IMR-90 (cell line): Measurements from ENCODE around the gene CTNNA1.

ENCODE experiments used
- BHLHE40 ChIP-seq: fragments of 150-350 bp; IDR thresholded peaks from 2 replicates; pipeline ENCODE4 v1.6.1; 2016; ENCODE audit warnings: mild to moderate bottlenecking, low read depth, low read length
- CEBPB ChIP-seq: IDR thresholded peaks from 2 replicates; pipeline ENCODE4 v1.6.1; 2012; ENCODE audit warnings: low read depth, low read length, improper control_type of control experiment
- CHD1 ChIP-seq: IDR thresholded peaks from 2 replicates; pipeline ENCODE4 v1.6.1; 2012; ENCODE audit warnings: low read depth, low read length, improper control_type of control experiment
- MAZ ChIP-seq: IDR thresholded peaks from 2 replicates; pipeline ENCODE4 v1.6.1; 2012; ENCODE audit warnings: low read depth, mild to moderate bottlenecking, low read length, improper control_type of control experiment, moderate library complexity, borderline replicate concordance
- MXI1 ChIP-seq: IDR thresholded peaks from 2 replicates; pipeline ENCODE4 v1.6.1; 2012; ENCODE audit warnings: low read depth, mild to moderate bottlenecking, low read length, moderate library complexity, borderline replicate concordance
- NFE2L2 ChIP-seq: fragments of 150-350 bp; IDR thresholded peaks from 2 replicates; pipeline ENCODE4 v1.6.1; 2016; ENCODE audit warnings: low read depth, mild to moderate bottlenecking, low read length
- POLR2A ChIP-seq: IDR thresholded peaks from 2 replicates; pipeline ENCODE4 v1.6.1; 2012; ENCODE audit warnings: mild to moderate bottlenecking, low read depth, low read length
- RAD21 ChIP-seq: IDR thresholded peaks from 2 replicates; pipeline ENCODE4 v1.6.1; 2012; ENCODE audit warnings: low read length, improper control_type of control experiment
- RFX5 ChIP-seq: IDR thresholded peaks from 2 replicates; pipeline ENCODE4 v1.8.0; 2012; ENCODE audit warnings: low read depth, mild to moderate bottlenecking, low read length, moderate library complexity
- SMC3 ChIP-seq: fragments of 150-350 bp; IDR thresholded peaks from 2 replicates; pipeline ENCODE4 v1.6.1; 2016; ENCODE audit warnings: low read depth, mild to moderate bottlenecking, antibody characterized with exemption, low read length, moderate library complexity
- TF ChIP-seq, protein P1 (sequence below): conservative IDR thresholded peaks from 2 replicates; pipeline ENCODE4 v1.5.1; 2012; ENCODE audit warnings: mild to moderate bottlenecking, low read depth, low read length, improper control_type of control experiment
- TF ChIP-seq, protein P2 (sequence below): fragments of 150-350 bp; IDR thresholded peaks from 2 replicates; pipeline ENCODE4 v1.6.1; 2017; ENCODE audit warnings: mild to moderate bottlenecking, antibody characterized with exemption, low read length, low read depth
- TF ChIP-seq, protein P3 (sequence below): fragments of 150-350 bp; IDR thresholded peaks from 2 replicates; pipeline ENCODE4 v1.6.1; 2016; ENCODE audit warnings: low read depth, mild to moderate bottlenecking, low read length, moderate library complexity, borderline replicate concordance

DNA sequence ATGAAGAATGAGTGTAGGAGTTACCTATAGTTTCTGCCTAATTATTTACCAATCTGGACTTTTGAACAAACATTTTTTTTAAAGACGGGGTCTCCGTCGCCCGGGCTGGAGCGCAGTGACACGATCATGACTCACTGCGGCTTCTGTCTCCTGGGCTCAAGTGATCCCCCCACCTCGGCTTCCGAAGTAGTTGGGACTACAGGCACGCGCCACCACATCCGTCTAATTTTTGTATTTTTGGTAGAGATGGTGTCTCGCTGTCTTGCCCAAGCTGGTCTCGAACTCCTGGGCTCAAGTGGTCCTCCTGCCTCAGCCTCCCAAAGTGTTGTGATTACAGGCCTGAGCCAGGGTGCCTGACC is 1.5 kb downstream of the CTNNA1 start:
- TF ChIP-seq, protein P1, sequence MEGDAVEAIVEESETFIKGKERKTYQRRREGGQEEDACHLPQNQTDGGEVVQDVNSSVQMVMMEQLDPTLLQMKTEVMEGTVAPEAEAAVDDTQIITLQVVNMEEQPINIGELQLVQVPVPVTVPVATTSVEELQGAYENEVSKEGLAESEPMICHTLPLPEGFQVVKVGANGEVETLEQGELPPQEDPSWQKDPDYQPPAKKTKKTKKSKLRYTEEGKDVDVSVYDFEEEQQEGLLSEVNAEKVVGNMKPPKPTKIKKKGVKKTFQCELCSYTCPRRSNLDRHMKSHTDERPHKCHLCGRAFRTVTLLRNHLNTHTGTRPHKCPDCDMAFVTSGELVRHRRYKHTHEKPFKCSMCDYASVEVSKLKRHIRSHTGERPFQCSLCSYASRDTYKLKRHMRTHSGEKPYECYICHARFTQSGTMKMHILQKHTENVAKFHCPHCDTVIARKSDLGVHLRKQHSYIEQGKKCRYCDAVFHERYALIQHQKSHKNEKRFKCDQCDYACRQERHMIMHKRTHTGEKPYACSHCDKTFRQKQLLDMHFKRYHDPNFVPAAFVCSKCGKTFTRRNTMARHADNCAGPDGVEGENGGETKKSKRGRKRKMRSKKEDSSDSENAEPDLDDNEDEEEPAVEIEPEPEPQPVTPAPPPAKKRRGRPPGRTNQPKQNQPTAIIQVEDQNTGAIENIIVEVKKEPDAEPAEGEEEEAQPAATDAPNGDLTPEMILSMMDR, result no peak
- TF ChIP-seq CEBPB, result no peak
- no peak for TF ChIP-seq MXI1
- TF ChIP-seq, protein P2, sequence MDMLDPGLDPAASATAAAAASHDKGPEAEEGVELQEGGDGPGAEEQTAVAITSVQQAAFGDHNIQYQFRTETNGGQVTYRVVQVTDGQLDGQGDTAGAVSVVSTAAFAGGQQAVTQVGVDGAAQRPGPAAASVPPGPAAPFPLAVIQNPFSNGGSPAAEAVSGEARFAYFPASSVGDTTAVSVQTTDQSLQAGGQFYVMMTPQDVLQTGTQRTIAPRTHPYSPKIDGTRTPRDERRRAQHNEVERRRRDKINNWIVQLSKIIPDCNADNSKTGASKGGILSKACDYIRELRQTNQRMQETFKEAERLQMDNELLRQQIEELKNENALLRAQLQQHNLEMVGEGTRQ, result no peak
- no peak for TF ChIP-seq POLR2A
- TF ChIP-seq, protein P3, sequence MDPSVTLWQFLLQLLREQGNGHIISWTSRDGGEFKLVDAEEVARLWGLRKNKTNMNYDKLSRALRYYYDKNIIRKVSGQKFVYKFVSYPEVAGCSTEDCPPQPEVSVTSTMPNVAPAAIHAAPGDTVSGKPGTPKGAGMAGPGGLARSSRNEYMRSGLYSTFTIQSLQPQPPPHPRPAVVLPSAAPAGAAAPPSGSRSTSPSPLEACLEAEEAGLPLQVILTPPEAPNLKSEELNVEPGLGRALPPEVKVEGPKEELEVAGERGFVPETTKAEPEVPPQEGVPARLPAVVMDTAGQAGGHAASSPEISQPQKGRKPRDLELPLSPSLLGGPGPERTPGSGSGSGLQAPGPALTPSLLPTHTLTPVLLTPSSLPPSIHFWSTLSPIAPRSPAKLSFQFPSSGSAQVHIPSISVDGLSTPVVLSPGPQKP, result no peak
- no peak for TF ChIP-seq SMC3
- TF ChIP-seq BHLHE40, result no peak
- no peak for TF ChIP-seq MAZ
- TF ChIP-seq CHD1, result no peak
- no peak for TF ChIP-seq NFE2L2
- TF ChIP-seq RAD21, result no peak
- TF ChIP-seq RFX5, result no peak
